ENCODE results near the gene PNPT1. TPM values are rescaled to one million over a fixed set of nuclear protein-coding genes. Genes with fewer than 3 reads are reported as not detected.
A peak's percentile ranks its signal among the peaks of the same experiment; 100 is the strongest.

The PNPT1 gene
- total and polyA plus RNA-seq, 2 of the 4 experiments (the other 2 are of a cell fraction), result 11.2 to 14.3 TPM

DNA sequence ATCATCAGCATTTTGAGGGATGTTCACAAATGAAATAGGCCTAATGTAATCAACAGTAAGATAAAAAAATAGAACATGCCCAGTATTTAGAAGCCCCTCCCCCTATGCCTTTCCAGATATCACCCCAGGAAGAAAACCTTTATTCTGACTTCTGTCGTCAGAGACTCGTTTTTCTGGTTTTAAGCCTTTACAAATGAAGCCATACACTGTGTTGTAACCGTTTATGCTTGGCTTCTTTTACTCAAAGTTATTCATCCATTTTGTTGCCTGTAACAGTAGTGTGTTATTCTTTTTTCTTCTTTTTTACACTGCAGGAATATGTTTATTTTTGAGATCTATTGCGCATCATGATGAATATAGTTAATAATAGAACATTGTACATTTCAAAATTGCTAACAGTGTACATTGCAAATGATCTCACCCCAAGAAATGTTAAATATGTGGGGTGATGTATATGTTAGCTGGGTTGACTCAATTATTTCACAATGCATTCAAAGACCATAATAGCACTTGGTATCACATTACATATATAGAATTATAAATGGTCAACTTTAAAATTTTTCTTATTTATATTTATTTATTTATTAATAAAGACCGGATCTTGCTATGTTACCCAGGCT is 28.1 kb upstream of the PNPT1 start:
- H3K9me1 ChIP-seq (ENCODE audit: insufficient read depth, low read length), result no peaks in the 10 kb centered on the region
- peak overlapping the region; percentile 81 for H2BK5ac ChIP-seq (ENCODE audit: low read depth, low read length, poor library complexity, severe bottlenecking)
- dilution Hi-C loops (cut with HindIII; ENCODE audit: low sequenced_read_pairs, unreplicated experiment), result loop anchor here (25.0 kb wide), 1 partner anchor 291 kb away; no protein-coding TSS in a partner anchor
- no peak overlapping the region for H2BK20ac ChIP-seq (ENCODE audit: low read depth, low read length)
- no peak overlapping the region for H3K4ac ChIP-seq (ENCODE audit: low read depth, low read length)
- no peak overlapping the region for H3K4me2 ChIP-seq (ENCODE audit: low read depth, low read length)
- ChIA-PET CTCF (no interaction called here), POLR2A (ENCODE audit: unreplicated experiment) (no interaction called here)
- peak; percentile 73 for DNase-seq
- H2AK9ac ChIP-seq (replicated peaks; ENCODE audit: low read depth, low read length, poor library complexity), result no peak overlapping the region
- H3K4me3 ChIP-seq (ENCODE audit: insufficient read depth, low read depth, low read length), result no peak overlapping the region
- H3K79me1 ChIP-seq (ENCODE audit: low read depth in 1 of 2, low read length in 2 of 2), result no peaks in the 10 kb centered on the region
- H4K5ac ChIP-seq (ENCODE audit: low read depth, low read length), result no peak overlapping the region
- H3K27ac ChIP-seq (ENCODE audit: insufficient read depth, low read length), result no peak overlapping the region
- H3K4me1 ChIP-seq (ENCODE audit: control insufficient read depth, insufficient read depth, low read length), result peaks cover 4% of the 10 kb centered on the region; the same call in 1 of the 2 replicates
- H2BK120ac ChIP-seq (ENCODE audit: low read depth, low read length), result peak overlapping the region; percentile 82; the same call in 1 of the 2 replicates
- H3K36me3 ChIP-seq (ENCODE audit: control insufficient read depth, insufficient read depth, low read length), result no peaks in the 10 kb centered on the region
- no peak overlapping the region for H2AFZ ChIP-seq (replicated peaks; ENCODE audit: low read length, poor library complexity)
- intact Hi-C loops (cut with micrococcal nuclease), result no loop called here
- H3K56ac ChIP-seq (ENCODE audit: extremely low read depth, insufficient read depth, low read length), result no peak overlapping the region
- no peak overlapping the region for H3K14ac ChIP-seq (replicated peaks; ENCODE audit: low read depth, low read length)
- H3K9ac ChIP-seq (ENCODE audit: low read depth, low read length), result no peak overlapping the region
- H3K9me3 ChIP-seq (ENCODE audit: control insufficient read depth, insufficient read depth, low read length), result no peaks in the 10 kb centered on the region
- peak; percentile 44 for ATAC-seq (ENCODE audit: low read depth)
- in situ Hi-C loops (cut with MboI; ENCODE audit: low sequenced_read_pairs), result loop anchor here (25.0 kb wide), 1 partner anchor 1791 kb away; no protein-coding TSS in a partner anchor
- H4K20me1 ChIP-seq (ENCODE audit: insufficient read depth, low read length), result no peaks in the 10 kb centered on the region
- no peak overlapping the region for H3K23ac ChIP-seq (ENCODE audit: low read depth, low read length)
- H3K18ac ChIP-seq (ENCODE audit: low read depth, low read length), result peak overlapping the region; percentile 70; the same call in 1 of the 2 replicates
- peak; percentile 52; the same call in 1 of the 2 replicates for TF ChIP-seq CEBPB (IDR thresholded peaks at IDR 0.05; ENCODE audit: low read depth, low read length)
- peak; percentile 32 for TF ChIP-seq MAFK (IDR thresholded peaks at IDR 0.05; ENCODE audit: low read depth, low read length)
- TF ChIP-seq CHD1 (IDR thresholded peaks at IDR 0.05; ENCODE audit: low read depth, low read length), result no peak
- TF ChIP-seq RAD21 (IDR thresholded peaks at IDR 0.05; ENCODE audit: low read length), result no peak
- TF ChIP-seq FOS (IDR thresholded peaks at IDR 0.05; ENCODE audit: low read depth, low read length), result no peak
- H4K91ac ChIP-seq (ENCODE audit: insufficient read depth, low read depth, low read length), result no peak overlapping the region
- no TSS peak for BruUV-seq (replicated peaks)
- WGBS, 2 experiments (ENCODE audit: extremely low coverage in 2 of 2, insufficient read length in 1 of 2), result no CpG with 5 or more reads among the region's 5 CpGs
- H2BK15ac ChIP-seq (ENCODE audit: low read depth, low read length), result no peak overlapping the region
- no peaks in the 10 kb centered on the region for H3K27me3 ChIP-seq (ENCODE audit: control insufficient read depth, insufficient read depth, low read length)
- no peak overlapping the region; the same call in 1 of the 2 replicates for H2AK5ac ChIP-seq (ENCODE audit: low read depth, low read length)
- peak overlapping the region in 1 of 2 experiments; percentile 68; a peak in 2 of 4 replicates for H4K8ac ChIP-seq (ENCODE audit: low read depth in 2 of 2, low read length in 2 of 2)

All from IMR-90 (cell line).